Fibroblast of pulmonary artery (primary cell): ENCODE measurements around the gene B2M.
"Not testable (repeated sequence)": the region's sequence is repeated elsewhere in the genome, so short reads cannot be mapped to it uniquely, and the experiment has no call there.

ENCODE experiments used
- DNase-seq: peaks from one replicate; pipeline ENCODE4 v3.0.0-alpha.2; 2010; ENCODE audit warnings: low read depth
- H3K4me3 ChIP-seq: replicated peaks from 2 replicates; pipeline ENCODE4 v1.5.1; 2011; ENCODE audit warnings: low read depth, mild to moderate bottlenecking, control low read depth, low read length, moderate library complexity
- CTCF ChIP-seq: IDR thresholded peaks from 2 replicates; pipeline ENCODE4 v1.5.1; 2011; ENCODE audit warnings: mild to moderate bottlenecking, control low read depth, low read length, inconsistent platforms; ENCODE audit errors: missing control alignments

B2M gene

GRCh38 chr15:44720460-44721176 lies 9.3 kb downstream of the B2M start:
- H3K4me3 ChIP-seq: no peak overlapping the region
- no peak for TF ChIP-seq CTCF
- DNase-seq: no peak

- H3K4me3 ChIP-seq: no peak overlapping the region
- DNase-seq: no peak
- TF ChIP-seq CTCF: no peak
Measured at GRCh38 chr15:44722011-44722410, 10.7 kb downstream of the B2M start.

- TF ChIP-seq CTCF: no peak
- peak; percentile 28 for DNase-seq
- peak overlapping the region; percentile 21 for H3K4me3 ChIP-seq
Measured at GRCh38 chr15:44726136-44726535, 14.8 kb downstream of the B2M start.

GRCh38 chr15:44726568-44727484 lies 15.5 kb downstream of the B2M start:
- peak; percentile 13 for TF ChIP-seq CTCF
- H3K4me3 ChIP-seq: peak overlapping the region; percentile 21
- DNase-seq: peak; percentile 93

- TF ChIP-seq CTCF: no peak
- H3K4me3 ChIP-seq: no peak overlapping the region
Measured at GRCh38 chr15:44727485-44728231, 16.3 kb downstream of the B2M start.

GRCh38 chr15:44728232-44728575 lies 16.9 kb downstream of the B2M start:
- H3K4me3 ChIP-seq: peak overlapping the region; percentile 92
- DNase-seq: not testable (repeated sequence)

More at GRCh38 chr15:44727485-44728231, 16.3 kb downstream of the B2M start:
- no peak for DNase-seq
